ENCODE measurements around the gene CEP19. TPM values are rescaled to one million over a fixed set of nuclear protein-coding genes. Genes with fewer than 3 reads are reported as not detected.

Gene CEP19, protein sequence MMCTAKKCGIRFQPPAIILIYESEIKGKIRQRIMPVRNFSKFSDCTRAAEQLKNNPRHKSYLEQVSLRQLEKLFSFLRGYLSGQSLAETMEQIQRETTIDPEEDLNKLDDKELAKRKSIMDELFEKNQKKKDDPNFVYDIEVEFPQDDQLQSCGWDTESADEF
- 2.1 to 2.8 TPM (median 2.5 TPM) in 3 replicates for total RNA-seq
- long read RNA-seq, transcript CEP19-202 (3 exons, 2,201 nt) = major isoform, 8 of 10 reads
- long read RNA-seq, partial matches to known transcripts = 0 of 10 reads
- long read RNA-seq, other reads (novel, unspliced or antisense) = 1 of 10 reads

DNA sequence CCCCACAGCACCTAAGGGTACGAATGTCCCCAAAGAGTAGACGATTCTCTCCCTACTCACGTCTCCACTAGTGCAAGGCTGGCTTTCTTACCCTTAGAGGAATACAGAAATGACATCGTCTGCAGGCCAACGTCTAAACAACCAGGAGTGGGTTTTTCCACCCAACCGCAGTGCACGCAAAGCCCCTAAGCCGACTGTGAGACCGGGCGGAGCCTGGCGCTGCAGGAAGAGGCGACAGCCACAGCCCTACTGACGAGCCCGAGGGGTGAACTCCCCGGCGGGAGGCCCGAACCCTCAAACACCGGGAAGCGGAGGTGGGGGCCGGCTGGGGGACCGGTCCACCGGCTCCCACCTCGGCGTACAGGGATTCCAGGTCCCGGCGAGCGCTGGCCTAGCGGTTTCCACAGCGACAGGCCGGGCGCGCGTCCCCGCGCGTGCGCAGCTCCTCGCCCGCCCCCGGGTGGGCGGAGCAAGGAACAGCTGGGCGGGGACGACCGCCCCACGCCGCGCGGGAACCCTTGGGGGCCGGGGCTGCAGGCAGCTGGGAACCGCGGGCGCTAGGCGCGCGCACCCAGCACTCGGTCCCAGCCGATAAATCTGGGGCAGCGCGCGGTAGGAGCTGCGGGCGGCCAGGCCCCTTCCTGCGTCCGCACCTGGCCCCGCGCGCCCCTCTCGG, at the start of gene CEP19, which contains the start of gene PIGX:
Gene CEP19, minus strand, starts transcription at position 413 of the 676 bp plus-strand sequence. CDS start 3,593 bp downstream, outside the sequence.
Gene PIGX, plus strand, starts transcription at position 540 of the 676 bp plus-strand sequence.
- Mint-ChIP-seq H3K27me3 (ENCODE audit: low read depth) (no peaks in the 10 kb centered on the region), H3K27ac (ENCODE audit: unreplicated experiment) (peak within 1 kb of the TSS; percentile 98), H3K9me3 (ENCODE audit: low read depth) (no peaks in the 10 kb centered on the region), H3K4me1 (ENCODE audit: low read depth) (peaks cover 21% of the 10 kb centered on the region), H3K36me3 (ENCODE audit: low read depth) (no peaks in the 10 kb centered on the region), H3K4me3 (ENCODE audit: unreplicated experiment) (peak within 1 kb of the TSS; percentile 93)
- TF ChIP-seq, protein P1, sequence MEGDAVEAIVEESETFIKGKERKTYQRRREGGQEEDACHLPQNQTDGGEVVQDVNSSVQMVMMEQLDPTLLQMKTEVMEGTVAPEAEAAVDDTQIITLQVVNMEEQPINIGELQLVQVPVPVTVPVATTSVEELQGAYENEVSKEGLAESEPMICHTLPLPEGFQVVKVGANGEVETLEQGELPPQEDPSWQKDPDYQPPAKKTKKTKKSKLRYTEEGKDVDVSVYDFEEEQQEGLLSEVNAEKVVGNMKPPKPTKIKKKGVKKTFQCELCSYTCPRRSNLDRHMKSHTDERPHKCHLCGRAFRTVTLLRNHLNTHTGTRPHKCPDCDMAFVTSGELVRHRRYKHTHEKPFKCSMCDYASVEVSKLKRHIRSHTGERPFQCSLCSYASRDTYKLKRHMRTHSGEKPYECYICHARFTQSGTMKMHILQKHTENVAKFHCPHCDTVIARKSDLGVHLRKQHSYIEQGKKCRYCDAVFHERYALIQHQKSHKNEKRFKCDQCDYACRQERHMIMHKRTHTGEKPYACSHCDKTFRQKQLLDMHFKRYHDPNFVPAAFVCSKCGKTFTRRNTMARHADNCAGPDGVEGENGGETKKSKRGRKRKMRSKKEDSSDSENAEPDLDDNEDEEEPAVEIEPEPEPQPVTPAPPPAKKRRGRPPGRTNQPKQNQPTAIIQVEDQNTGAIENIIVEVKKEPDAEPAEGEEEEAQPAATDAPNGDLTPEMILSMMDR (IDR thresholded peaks at IDR 0.05) = peak; percentile 2
- DNase-seq (ENCODE audit: low spot score) = peak; percentile 94

DNA sequence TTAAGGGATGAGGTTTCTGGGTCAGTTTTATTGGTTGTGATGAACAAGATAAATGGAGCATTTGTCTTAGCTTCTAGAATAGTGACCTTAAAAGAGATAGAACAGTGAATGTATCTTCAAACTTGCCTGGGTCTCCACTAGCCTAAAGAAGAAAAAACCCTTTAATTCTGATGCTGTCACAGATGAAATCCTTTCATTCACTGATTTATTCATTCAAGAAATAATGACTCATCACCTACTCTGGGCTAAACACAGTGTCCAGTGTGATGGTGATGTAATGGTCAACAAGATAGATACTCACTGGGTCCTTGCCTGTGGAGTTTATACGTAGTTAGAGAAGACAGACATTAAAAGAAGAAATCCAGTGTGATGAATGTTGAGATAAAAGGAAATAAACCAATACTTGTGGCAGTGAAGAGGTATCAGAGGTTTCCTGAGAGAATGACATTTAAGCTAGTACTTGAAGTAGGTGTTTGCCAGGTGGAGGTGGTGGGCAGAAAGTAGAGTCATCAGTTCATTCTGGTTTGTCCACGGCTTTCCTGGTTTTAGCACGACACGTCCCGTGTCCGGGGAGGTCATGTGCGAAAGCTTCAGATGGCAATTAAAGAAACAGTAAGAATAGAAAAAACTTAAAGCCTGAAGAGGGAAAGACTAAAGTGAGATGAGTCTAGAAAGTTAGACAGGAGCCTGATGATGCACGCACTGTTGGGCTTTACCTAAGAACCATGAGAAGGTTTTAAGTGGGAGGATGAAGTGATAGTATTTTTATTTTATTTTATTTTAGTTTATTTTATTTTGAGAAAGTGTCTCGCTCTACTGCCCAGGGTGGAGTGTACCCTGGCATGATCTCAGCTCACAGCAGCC, 46.1 kb upstream of the CEP19 start:
- Mint-ChIP-seq H3K4me3 (ENCODE audit: unreplicated experiment) (no peak overlapping the region), H3K9me3 (ENCODE audit: low read depth) (peaks cover 3% of the 10 kb centered on the region), H3K27ac (ENCODE audit: unreplicated experiment) (peak overlapping the region; percentile 84), H3K36me3 (ENCODE audit: low read depth) (peaks cover 4% of the 10 kb centered on the region), H3K27me3 (ENCODE audit: low read depth) (no peaks in the 10 kb centered on the region), H3K4me1 (ENCODE audit: low read depth) (peaks cover 45% of the 10 kb centered on the region)
- DNase-seq (ENCODE audit: low spot score) = no peak
- TF ChIP-seq, protein P1 (IDR thresholded peaks at IDR 0.05) = no peak

DNA sequence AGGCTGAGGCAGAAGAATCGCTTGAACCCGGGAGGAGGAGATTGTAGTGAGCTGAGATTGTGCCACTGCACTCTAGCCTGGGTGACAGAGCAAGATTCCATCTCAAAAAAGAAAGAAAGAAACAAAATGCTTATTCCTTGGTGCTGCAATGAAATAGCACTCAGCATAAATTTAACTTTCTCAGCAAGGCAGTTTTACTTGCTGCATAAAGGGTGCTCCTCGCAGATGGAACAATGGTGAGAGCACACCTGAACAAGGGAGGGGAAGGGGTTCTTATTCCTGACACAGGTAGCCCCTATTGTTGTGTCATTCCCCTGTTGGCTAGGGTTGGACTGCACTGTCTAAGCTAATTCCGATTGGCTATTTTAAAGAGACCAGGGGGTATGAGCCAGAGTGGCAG, 44.7 kb upstream of the CEP19 start:
- no peak for DNase-seq (ENCODE audit: low spot score)
- TF ChIP-seq, protein P1 (IDR thresholded peaks at IDR 0.05) = no peak
- peaks cover 3% of the 10 kb centered on the region for H3K9me3 Mint-ChIP-seq (ENCODE audit: low read depth)
- H3K4me3 Mint-ChIP-seq (ENCODE audit: unreplicated experiment) = no peak overlapping the region
- peaks cover 45% of the 10 kb centered on the region for H3K4me1 Mint-ChIP-seq (ENCODE audit: low read depth)
- H3K27me3 Mint-ChIP-seq (ENCODE audit: low read depth) = no peaks in the 10 kb centered on the region
- peaks cover 4% of the 10 kb centered on the region for H3K36me3 Mint-ChIP-seq (ENCODE audit: low read depth)
- H3K27ac Mint-ChIP-seq (ENCODE audit: unreplicated experiment) = no peak overlapping the region

DNA sequence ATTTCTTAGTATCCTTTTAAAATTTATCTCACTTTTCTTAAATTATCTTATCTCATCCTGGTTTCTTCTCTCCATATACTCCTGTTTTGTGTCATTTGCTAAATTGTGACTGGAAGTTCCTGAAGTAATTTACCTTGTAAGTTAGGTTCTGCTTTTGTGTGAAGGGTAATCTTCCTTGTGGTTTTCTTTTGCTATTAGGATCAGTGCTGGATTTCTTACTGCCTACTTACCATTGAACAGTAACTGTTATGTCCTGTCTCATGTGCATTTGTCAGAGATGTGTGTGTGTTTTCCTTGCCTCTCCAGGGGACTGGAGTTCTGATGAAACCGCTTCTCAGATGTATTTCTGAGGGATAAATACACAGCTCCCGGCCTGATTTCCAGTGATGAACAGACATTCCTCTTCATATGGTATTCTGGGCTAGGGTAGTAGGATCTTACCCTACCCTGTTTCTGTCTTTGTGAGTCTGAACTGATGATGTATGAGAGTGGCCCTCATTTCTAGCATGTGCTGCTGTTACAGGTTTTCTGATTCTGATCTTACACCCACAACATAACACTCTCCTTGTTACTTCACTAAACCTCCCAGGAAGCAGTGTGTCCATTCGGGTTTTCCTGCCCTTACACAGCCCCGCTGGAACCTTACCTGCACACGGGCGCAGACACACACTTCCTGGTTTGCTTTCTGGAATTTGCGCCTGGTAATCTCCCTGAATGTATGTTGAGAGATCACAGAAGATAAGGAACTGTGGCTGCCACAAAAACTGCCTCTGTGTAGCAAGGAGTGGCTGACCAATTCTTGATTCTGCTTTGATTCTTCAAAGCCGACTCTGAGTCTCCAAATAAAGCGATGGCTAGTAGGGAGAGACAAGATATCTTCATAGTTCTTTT, 42.3 kb upstream of the CEP19 start:
- peaks cover 48% of the 10 kb centered on the region for H3K4me1 Mint-ChIP-seq (ENCODE audit: low read depth)
- peaks cover 3% of the 10 kb centered on the region for H3K9me3 Mint-ChIP-seq (ENCODE audit: low read depth)
- no peak for DNase-seq (ENCODE audit: low spot score)
- H3K27me3 Mint-ChIP-seq (ENCODE audit: low read depth) = no peaks in the 10 kb centered on the region
- H3K36me3 Mint-ChIP-seq (ENCODE audit: low read depth) = peaks cover 5% of the 10 kb centered on the region
- H3K4me3 Mint-ChIP-seq (ENCODE audit: unreplicated experiment) = no peak overlapping the region
- peak overlapping the region; percentile 88 for H3K27ac Mint-ChIP-seq (ENCODE audit: unreplicated experiment)
- TF ChIP-seq, protein P1 (IDR thresholded peaks at IDR 0.05) = no peak

All from chondrocyte (in vitro differentiated cells).